HepG2 (cell line): Measurements from ENCODE around the gene ATP8A2.

ENCODE experiments used
- ARNT ChIP-seq: fragments of 450-650 bp; IDR thresholded peaks from 2 replicates; pipeline ENCODE4 v1.6.1; 2017
- CTCF ChIP-seq: sonication (generic); formaldehyde crosslinking; IDR thresholded peaks from 2 replicates; pipeline ENCODE4 v1.5.0; 2020; ENCODE audit warnings: mild to moderate bottlenecking, missing genetic modification reagents, moderate library complexity
- EZH2 ChIP-seq: conservative IDR thresholded peaks from 2 replicates; pipeline ENCODE4 v1.6.1; 2012; ENCODE audit warnings: mild to moderate bottlenecking, low read depth, low read length, moderate library complexity
- HNRNPLL ChIP-seq: fragments of 200-400 bp; formaldehyde crosslinking; IDR thresholded peaks from 2 replicates; pipeline ENCODE4 v1.6.1; 2017; ENCODE audit warnings: mild to moderate bottlenecking, low read depth, low read length; ENCODE audit not compliant: poor library complexity, severe bottlenecking
- PHF20 ChIP-seq: sonication (generic); formaldehyde crosslinking; IDR thresholded peaks from 2 replicates; pipeline ENCODE4 v1.5.0; 2020; ENCODE audit warnings: mild to moderate bottlenecking, missing genetic modification reagents
- RARA ChIP-seq: IDR thresholded peaks from 2 replicates; pipeline ENCODE4 v1.6.1; 2016; ENCODE audit warnings: missing genetic modification reagents, missing compliant biosample characterization
- SMC3 ChIP-seq: IDR thresholded peaks from 2 replicates; pipeline ENCODE4 v1.6.1; 2011; ENCODE audit warnings: low read length, improper control_type of control experiment
- SP1 ChIP-seq, 2 experiments: fragments of 450-650 bp in 1 of 2; sonication (generic) in 1 of 2; formaldehyde crosslinking in 1 of 2; IDR thresholded peaks; 2 replicates each; pipeline versions ENCODE4 v1.4.0 to v1.6.1; 2016 to 2020; ENCODE audit warnings: missing genetic modification reagents in 1 of 2
- ZBTB8A ChIP-seq: sonication (generic); formaldehyde crosslinking; IDR thresholded peaks from 2 replicates; pipeline ENCODE4 v1.4.0; 2020; ENCODE audit warnings: mild to moderate bottlenecking, low read depth, missing genetic modification reagents, borderline replicate concordance
- ZFP1 ChIP-seq: IDR thresholded peaks from 2 replicates; pipeline ENCODE4 v1.6.1; 2016
- ZNF121 ChIP-seq: sonication (generic); formaldehyde crosslinking; IDR thresholded peaks from 2 replicates; pipeline ENCODE4 v1.5.0; 2020; ENCODE audit warnings: mild to moderate bottlenecking, missing genetic modification reagents

GRCh38 chr13:25836574-25837336, 465.0 kb downstream of the ATP8A2 start:
- TF ChIP-seq EZH2, result no peak
- TF ChIP-seq SP1 (IDR thresholded peaks at IDR 0.05), result no peak
- no peak for TF ChIP-seq SP1 (CRISPR knock-in tag; IDR thresholded peaks at IDR 0.05)
- TF ChIP-seq ZNF121, result no peak
- no peak for TF ChIP-seq ZBTB8A (CRISPR knock-in tag)
- no peak for TF ChIP-seq CTCF (CRISPR knock-in tag)
- TF ChIP-seq ZFP1 (CRISPR knock-in tag), result no peak
- TF ChIP-seq SMC3, result no peak
- TF ChIP-seq PHF20 (CRISPR knock-in tag), result no peak
- TF ChIP-seq ARNT, result no peak
- no peak for TF ChIP-seq RARA (CRISPR knock-in tag)
- no peak for TF ChIP-seq HNRNPLL
